K562 (cell line): ENCODE data around the gene ECT2. TPM values are rescaled to one million over a fixed set of nuclear protein-coding genes. Genes with fewer than 3 reads are reported as not detected.
A peak's percentile ranks its signal among the peaks of the same experiment; 100 is the strongest.
"Not testable (repeated sequence)": the region's sequence is repeated elsewhere in the genome, so short reads cannot be mapped to it uniquely, and the experiment has no call there.

ENCODE experiments used
- ATAC-seq: fragments of 200-7000 bp; cut with Tn5 transposase; 3 replicates; pipeline ENCODE4 v1.9.1; 2020; ENCODE audit warnings: moderate library complexity
- BruUV-seq: library from RNA; stranded (reverse); fragments of 400-500 nt; replicated peaks from 2 replicates; lab custom pipeline; 2021; lab: Mats Ljungman, UMichigan
- CTCF ChIA-PET: fragments of 300-600 bp; formaldehyde crosslinking; extraction: SDS; loops from one replicate; lab custom pipeline; 2021; ENCODE audit warnings: low intra/inter-chr PET ratio; lab: Yijun Ruan, JAX
- POLR2A ChIA-PET: fragments of 300-600, 350-650 bp; sonication (Branson Sonifier 250); formaldehyde crosslinking; extraction: SDS; loops from one replicate; lab custom pipeline; 2021; ENCODE audit warnings: antibody characterized with exemption, inconsistent platforms; lab: Yijun Ruan, JAX
- DNase-seq, 4 experiments: peaks; one replicate each; pipeline versions ENCODE4 v3.0.0 to v3.0.0-alpha.2; 2011 to 2018; ENCODE audit warnings: low spot score in 3 of 4, mixed read lengths in 3 of 4; ENCODE audit errors: extremely low read depth in 1 of 4
- FAIRE-seq: peaks from 2 replicates; lab custom pipeline; 2011; peaks lifted over from hg19 to GRCh38; lab: Jason Lieb, UNC
- H2AFZ ChIP-seq: 2 replicates; pipeline ENCODE4 v1.6.0; 2011; ENCODE audit warnings: low read depth, low read length, control low read depth, inconsistent platforms
- H3K27ac ChIP-seq: fragments of 200-600 bp; 3 replicates; pipeline ENCODE4 v1.8.0; 2011; ENCODE audit warnings: low read depth, mild to moderate bottlenecking, control low read depth, inconsistent platforms, low read length, moderate library complexity, mixed read lengths; ENCODE audit errors: extremely low read depth
- H3K27me3 ChIP-seq, 2 experiments: fragments of 300-600 bp in 1 of 2; 2 replicates in 1 of 2; 3 replicates in 1 of 2; pipeline versions ENCODE4 v1.6.0 to v1.8.0; 2011; ENCODE audit warnings: inconsistent platforms in 2 of 2, low read length in 2 of 2, mild to moderate bottlenecking in 1 of 2, mixed read lengths in 1 of 2, moderate library complexity in 1 of 2; ENCODE audit not compliant: control insufficient read depth in 2 of 2, insufficient read depth in 2 of 2
- H3K36me3 ChIP-seq: fragments of 300-600 bp; 3 replicates; pipeline ENCODE4 v1.8.0; 2011; ENCODE audit warnings: mild to moderate bottlenecking, low read length, inconsistent platforms; ENCODE audit not compliant: control insufficient read depth, insufficient read depth
- H3K4me1 ChIP-seq, 2 experiments: fragments of 200-600 bp in 1 of 2; replicated peaks in 1 of 2; 2 replicates in 1 of 2; 3 replicates in 1 of 2; pipeline versions ENCODE4 v1.5.1 to v1.8.0; 2011; ENCODE audit warnings: inconsistent platforms in 2 of 2, low read length in 2 of 2, mild to moderate bottlenecking in 1 of 2, mixed read lengths in 1 of 2, moderate library complexity in 1 of 2; ENCODE audit not compliant: control insufficient read depth in 2 of 2, insufficient read depth in 2 of 2
- H3K4me2 ChIP-seq: 2 replicates; pipeline ENCODE4 v1.6.1; 2011; ENCODE audit warnings: low read length, control low read depth, inconsistent platforms, mixed read lengths; ENCODE audit not compliant: insufficient read depth
- H3K4me3 ChIP-seq: fragments of 200-600 bp; sonication (generic), shearing (Covaris generic); 2 replicates; pipeline ENCODE4 v1.5.1; 2016; ENCODE audit warnings: control low read depth, inconsistent platforms
- H3K79me2 ChIP-seq: fragments of 200-600 bp; 3 replicates; pipeline ENCODE4 v1.8.0; 2011; ENCODE audit warnings: low read length, inconsistent platforms; ENCODE audit not compliant: control insufficient read depth, insufficient read depth
- H3K9ac ChIP-seq, 2 experiments: 2 replicates each; pipeline versions ENCODE4 v1.6.0 to v1.6.1; 2011; ENCODE audit warnings: low read depth in 2 of 2, low read length in 2 of 2, control low read depth in 1 of 2, inconsistent platforms in 1 of 2, mild to moderate bottlenecking in 1 of 2, mixed read lengths in 1 of 2; ENCODE audit not compliant: insufficient read depth in 1 of 2
- H3K9me1 ChIP-seq: one replicate; pipeline ENCODE4 v1.6.0; 2011; ENCODE audit warnings: inconsistent platforms, mild to moderate bottlenecking, low read length, moderate library complexity; ENCODE audit not compliant: control insufficient read depth, insufficient read depth
- H3K9me3 ChIP-seq: replicated peaks from 2 replicates; pipeline ENCODE4 v1.5.1; 2011; ENCODE audit warnings: low read depth, low read length, inconsistent platforms; ENCODE audit not compliant: control insufficient read depth, insufficient read depth
- H4K20me1 ChIP-seq: replicated peaks from 2 replicates; pipeline ENCODE4 v1.6.1; 2011; ENCODE audit warnings: low read length, inconsistent platforms, mixed read lengths; ENCODE audit not compliant: control insufficient read depth, insufficient read depth
- WGBS: fragments of 100-300 bp; shearing (Covaris generic); methylation state at CpG from one replicate; pipeline ENCODE4 v1.1.6; 2016; ENCODE audit warnings: low coverage, mixed read lengths; ENCODE audit not compliant: insufficient coverage; ENCODE audit errors: missing lambda C conversion rate; 5-methylcytosine and 5-hydroxymethylcytosine counted together
- in situ Hi-C: fragments of 300-500 bp; cut with MboI; formaldehyde crosslinking; loops from 4 replicates; pipeline ENCODE4 v1.15.0; 2018; ENCODE audit warnings: inconsistent platforms, mixed read lengths
- intact Hi-C: fragments of 100-400 bp; cut with micrococcal nuclease; formaldehyde crosslinking; loops from 2 replicates; pipeline ENCODE4 v1.14.2; 2022
- polyA plus RNA-seq, 8 experiments: library from polyadenylated mRNA; depleted of rRNA in 4 of 8; stranded (reverse) in 5 of 8; unstranded in 3 of 8; fragments of >200 nt; fragmentation: Nextera tagmentation in 2 of 8; fragmentation: Illumina TruSeq in 1 of 8; extraction: Ambion mirVana in 2 of 8; extraction: Trizol in 1 of 8; gene quantifications; 2 replicates each; pipeline versions ENCODE4 v1.2.1 to v1.2.3, GENCODE V29; 2011 to 2014; ENCODE audit warnings: inconsistent platforms in 1 of 8, missing spikeins in 1 of 8
- total RNA-seq, 7 experiments: library from RNA; depleted of rRNA in 6 of 7; stranded (reverse); fragments of >200 nt in 6 of 7; fragmentation: Illumina TruSeq in 2 of 7; extraction: Trizol in 2 of 7; gene quantifications; 2 replicates each; pipeline versions ENCODE4 v1.2.1 to v1.2.3, GENCODE V29; 2011 to 2021; ENCODE audit warnings: low replicate concordance in 1 of 7
- TF ChIP-seq, protein P1 (sequence below): fragments of 450-650 bp; IDR thresholded peaks from 2 replicates; pipeline ENCODE4 v1.6.1; 2017; ENCODE audit warnings: antibody characterized with exemption, mild to moderate bottlenecking

The ECT2 gene
- total and polyA plus RNA-seq, 9 of the 15 experiments (the other 6 are each of a cell fraction or from before 2014, with no cell fraction given) = 19.0 to 53.0 (median 36.5) TPM

DNA sequence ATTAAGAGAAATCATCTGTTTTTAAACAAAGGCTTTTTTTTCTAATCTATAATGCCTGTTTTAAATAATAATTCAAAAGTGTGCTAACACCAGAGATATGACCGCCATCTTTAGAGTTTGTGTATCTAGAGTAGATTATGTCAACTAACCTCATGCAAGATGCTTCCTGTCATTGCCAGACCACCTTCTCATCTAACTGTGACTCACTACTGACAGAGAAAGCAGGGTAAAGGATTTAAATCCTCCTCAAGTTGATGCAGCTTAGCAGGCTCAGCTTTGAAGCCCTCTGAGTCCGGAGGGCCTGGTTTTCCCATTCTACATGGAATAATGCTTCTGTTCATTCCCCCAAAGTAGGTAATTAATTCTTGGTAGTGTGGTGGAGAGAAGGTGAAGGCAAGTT, 108.5 kb downstream of the ECT2 start (continued):
- TF ChIP-seq, protein P1, sequence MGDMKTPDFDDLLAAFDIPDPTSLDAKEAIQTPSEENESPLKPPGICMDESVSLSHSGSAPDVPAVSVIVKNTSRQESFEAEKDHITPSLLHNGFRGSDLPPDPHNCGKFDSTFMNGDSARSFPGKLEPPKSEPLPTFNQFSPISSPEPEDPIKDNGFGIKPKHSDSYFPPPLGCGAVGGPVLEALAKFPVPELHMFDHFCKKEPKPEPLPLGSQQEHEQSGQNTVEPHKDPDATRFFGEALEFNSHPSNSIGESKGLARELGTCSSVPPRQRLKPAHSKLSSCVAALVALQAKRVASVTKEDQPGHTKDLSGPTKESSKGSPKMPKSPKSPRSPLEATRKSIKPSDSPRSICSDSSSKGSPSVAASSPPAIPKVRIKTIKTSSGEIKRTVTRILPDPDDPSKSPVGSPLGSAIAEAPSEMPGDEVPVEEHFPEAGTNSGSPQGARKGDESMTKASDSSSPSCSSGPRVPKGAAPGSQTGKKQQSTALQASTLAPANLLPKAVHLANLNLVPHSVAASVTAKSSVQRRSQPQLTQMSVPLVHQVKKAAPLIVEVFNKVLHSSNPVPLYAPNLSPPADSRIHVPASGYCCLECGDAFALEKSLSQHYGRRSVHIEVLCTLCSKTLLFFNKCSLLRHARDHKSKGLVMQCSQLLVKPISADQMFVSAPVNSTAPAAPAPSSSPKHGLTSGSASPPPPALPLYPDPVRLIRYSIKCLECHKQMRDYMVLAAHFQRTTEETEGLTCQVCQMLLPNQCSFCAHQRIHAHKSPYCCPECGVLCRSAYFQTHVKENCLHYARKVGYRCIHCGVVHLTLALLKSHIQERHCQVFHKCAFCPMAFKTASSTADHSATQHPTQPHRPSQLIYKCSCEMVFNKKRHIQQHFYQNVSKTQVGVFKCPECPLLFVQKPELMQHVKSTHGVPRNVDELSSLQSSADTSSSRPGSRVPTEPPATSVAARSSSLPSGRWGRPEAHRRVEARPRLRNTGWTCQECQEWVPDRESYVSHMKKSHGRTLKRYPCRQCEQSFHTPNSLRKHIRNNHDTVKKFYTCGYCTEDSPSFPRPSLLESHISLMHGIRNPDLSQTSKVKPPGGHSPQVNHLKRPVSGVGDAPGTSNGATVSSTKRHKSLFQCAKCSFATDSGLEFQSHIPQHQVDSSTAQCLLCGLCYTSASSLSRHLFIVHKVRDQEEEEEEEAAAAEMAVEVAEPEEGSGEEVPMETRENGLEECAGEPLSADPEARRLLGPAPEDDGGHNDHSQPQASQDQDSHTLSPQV = peak; percentile 41; the same call in 1 of the 2 replicates

DNA sequence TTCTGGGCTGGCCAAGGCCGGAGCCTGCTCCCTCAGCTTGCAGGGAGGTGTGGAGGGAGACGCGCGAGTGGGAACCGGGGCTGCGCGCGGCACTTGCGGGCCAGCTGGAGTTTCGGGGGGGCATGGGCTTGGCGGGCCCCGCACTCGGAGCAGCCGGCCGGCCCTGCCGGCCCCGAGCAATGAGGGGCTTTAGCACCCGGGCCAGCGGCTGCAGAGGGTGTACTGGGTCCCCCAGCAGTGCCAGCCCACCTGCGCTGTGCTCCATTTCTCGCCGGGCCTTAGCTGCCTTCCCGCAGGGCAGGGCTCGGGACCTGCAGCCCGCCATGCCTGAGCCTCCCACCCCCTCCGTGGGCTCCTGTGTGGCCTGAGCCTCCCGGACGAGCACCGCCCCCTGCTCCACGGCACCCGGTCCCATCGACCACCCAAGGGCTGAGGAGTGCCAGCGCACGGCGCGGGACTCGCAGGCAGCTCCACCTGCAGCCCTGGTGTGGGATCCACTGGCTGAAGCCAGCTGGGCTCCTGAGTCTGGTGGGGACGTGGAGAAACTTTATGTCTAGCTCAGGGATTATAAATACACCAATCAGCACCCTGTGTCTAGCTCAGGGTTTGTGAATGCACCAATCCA, 116.3 kb downstream of the ECT2 start:
- H3K4me2 ChIP-seq, in situ Hi-C loops, H3K9me3 ChIP-seq, H3K9ac ChIP-seq, H3K79me2 ChIP-seq, H2AFZ ChIP-seq, H3K9me1 ChIP-seq, H3K27ac ChIP-seq, BruUV-seq, intact Hi-C loops, H4K20me1 ChIP-seq, ATAC-seq, DNase-seq, CTCF ChIA-PET, H3K36me3 ChIP-seq, H3K27me3 ChIP-seq, FAIRE-seq, H3K4me3 ChIP-seq: not testable (repeated sequence)
- POLR2A ChIA-PET = interaction anchor here (0.6 kb wide), 1 partner anchor 24 kb away, joined by 3 read pairs; no protein-coding TSS in a partner anchor
- 81% methylated on average over 16 of the region's 38 CpGs for WGBS
- H3K4me1 ChIP-seq = peaks cover 0 to 31% of the 10 kb centered on the region in 2 experiments; a peak in 3 of 5 replicates
